ENCODE data around the gene TUBG1.
"Not testable (repeated sequence)": the region's sequence is repeated elsewhere in the genome, so short reads cannot be mapped to it uniquely, and the experiment has no call there.

Gene TUBG1

DNA sequence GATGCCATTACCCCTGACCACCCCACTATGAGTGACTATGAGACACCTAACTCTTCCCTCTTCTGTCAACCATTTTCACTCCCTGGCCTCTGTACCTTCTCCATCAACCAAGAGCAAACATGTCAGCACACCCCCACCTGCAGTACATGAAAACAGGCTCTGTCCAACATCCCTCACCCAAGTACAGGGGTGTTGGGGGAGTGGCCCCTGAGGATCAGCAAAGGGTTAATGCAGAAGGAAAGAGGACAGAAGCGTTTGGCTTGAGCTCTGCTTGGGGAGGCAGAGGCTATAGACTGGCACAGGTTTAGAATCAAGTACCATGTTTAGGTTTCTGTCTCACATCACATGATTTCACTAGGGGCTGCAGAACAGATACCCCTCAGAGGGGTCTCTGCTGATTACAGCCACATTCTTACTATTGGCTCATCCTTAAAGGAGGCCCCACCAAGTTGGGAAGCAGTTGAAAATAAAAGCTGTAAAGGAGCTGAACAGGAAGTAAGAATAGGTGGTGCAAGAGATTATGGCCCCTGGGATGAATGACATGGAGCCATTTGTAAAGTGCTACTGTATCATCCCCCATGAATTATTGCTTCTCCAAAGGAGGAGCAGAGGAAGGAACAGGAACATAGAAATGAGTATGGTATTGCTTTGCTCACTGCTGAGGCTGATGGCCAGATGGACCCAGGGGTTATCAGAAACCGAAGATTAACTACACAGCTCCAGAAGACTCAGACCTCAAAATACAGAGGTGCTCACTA, 29.5 kb upstream of the TUBG1 start:
- DNase-seq: no peak

DNA sequence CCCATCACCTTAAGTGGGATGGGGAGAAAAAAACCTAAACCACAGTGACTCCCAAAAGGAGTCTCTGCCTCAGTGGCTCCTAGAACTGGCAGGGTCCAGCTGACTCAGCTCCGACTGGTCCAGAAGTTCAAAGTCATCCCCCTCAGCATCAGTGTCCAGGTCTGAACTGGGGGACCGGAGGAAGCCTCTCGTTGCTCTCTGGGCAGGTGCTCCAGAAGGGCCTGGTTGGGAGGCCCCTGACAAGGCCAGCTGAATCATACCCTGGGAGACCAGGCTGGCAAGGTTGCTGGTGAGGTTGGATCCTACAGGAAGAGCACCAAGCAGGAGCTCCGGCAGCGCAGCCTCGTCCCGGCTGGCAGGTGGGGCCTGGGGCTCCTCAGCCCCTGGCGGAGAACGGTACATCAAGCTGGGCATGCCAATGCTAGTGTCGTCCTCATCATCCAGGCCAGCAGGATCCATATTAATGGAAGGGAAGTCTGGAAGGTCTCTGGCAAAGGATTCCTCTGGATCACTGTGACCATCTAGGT, 27.7 kb upstream of the TUBG1 start:
- no peak for DNase-seq

DNA sequence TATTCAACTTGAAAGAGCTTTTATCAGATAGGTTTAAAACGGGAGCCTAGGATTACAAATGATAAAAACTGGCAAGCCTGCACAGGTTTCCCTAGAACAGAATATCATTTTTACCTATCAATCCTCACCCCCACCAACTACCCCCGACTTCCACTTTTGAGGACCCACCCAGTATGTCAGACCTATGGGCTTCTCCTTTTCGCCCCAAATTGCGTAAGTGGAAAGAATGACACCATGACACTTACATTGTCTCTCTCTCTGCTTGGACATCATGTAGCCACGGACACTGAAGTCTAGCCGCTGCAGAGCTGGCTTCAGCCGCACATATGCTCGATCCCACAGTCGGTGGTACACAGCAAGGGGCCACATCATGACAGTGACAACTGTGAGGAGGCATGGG, 24.6 kb upstream of the TUBG1 start:
- peak; percentile 76 to 88 (median 78) for DNase-seq

DNA sequence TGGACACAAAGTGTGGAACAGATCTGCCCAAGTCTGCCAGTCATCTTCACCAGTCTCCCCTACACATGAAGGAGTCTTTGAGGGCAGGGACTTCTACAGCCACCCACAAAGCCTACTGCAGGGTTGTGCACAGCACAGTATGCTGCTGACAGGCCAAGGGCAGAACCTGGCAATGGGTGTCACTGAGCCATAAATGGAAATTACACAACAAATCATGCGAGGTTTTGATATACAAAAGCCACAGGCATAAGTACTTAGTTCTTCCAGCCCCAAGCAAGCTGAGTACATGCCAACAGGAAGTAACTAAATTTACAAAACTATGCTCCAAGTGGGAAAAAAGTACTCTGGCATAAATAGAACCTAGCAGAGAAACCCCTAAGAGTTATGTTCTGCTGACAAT, 24.1 kb upstream of the TUBG1 start:
- DNase-seq: peak; percentile 72 to 90 (median 78)

DNA sequence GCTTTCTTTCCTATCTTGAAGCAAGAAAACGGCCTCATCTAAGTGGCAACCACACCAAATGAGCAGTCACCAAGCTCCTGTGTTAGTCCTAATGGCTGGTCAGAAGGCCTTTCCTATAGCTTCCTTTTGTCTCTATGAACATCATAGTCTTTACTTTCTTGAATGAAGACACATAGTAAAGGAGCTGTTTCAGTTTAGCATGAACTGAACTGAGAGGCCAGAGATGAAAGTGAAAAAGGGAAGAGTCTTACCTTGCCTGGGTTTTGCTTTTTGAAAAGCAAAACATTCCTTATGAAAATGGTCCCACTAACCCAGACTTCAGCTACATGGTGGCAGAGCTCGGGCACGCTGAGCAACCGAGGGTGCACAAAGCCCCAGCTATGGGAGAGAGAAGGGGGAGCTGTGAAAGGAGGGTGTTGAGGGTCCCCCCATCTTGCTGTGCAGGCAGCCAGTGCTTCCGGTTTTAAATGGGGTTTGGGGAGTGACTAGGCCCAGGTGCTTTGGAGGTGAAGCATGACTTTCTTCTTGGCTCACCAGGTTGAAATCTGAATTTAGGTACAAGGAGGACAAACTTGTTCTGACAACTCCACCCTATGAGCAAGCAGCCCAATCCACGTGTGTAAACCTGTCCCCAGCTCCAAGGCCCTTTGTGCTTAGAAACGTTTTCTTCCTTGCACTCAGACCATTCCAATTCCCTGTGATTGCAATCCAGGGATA, 22.8 kb upstream of the TUBG1 start:
- no peak for DNase-seq

DNA sequence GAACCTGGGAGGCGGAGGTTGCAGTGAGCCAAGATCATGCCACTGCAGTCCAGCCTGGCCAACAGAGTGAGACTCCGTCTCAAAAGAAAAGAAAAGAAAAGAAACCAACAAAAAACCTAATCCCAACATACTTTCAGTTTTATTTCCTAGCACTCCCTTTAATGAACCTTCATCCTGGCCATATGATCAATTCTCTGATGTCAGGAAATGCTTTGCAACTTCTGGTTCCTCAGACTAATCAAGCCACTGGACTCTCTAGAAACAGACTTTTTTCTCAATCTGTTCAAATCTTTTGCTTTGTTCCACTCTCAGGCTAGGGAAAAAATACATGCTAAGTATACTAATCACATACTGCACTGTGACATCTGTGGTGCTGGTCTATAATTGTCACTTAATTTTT, 18.6 kb upstream of the TUBG1 start:
- no peak for DNase-seq

DNA sequence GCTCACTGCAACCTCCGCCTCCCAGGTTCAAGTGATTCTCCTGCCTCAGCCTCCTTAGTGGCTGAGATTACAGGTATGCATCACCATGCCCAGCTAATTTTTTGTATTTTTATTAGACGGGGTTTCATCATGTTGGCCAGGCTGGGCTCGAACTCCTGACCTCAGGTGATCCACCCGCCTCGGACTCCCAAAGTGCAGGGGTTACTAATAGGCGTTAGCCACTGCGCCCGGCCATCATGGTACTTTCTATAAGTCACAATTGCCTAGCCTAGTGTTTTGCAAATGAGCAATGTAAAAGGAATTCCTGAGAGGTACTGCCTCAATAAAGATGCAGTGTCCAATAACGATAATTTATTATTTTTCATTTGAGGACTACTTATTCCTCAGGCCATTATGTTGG, 18.1 kb upstream of the TUBG1 start:
- DNase-seq: no peak

DNA sequence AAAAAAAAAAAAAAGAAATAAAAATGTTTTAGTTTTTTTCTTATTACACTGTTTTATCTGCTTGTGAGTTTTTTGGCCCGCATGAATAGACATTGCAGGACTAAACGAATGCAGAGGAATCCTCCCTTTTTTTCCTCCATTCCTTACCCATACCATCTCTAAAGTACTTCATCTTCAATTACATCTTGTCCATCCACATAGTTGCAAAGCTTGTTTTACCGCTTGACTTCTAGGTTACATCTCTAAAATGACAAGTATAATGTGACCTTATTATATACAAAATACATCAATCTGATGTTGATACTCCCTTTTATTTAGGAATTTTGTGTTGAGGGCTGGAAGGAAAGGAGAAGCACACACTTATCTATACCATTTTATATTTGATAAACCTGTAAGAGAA, 13.1 kb upstream of the TUBG1 start:
- no peak for DNase-seq

DNA sequence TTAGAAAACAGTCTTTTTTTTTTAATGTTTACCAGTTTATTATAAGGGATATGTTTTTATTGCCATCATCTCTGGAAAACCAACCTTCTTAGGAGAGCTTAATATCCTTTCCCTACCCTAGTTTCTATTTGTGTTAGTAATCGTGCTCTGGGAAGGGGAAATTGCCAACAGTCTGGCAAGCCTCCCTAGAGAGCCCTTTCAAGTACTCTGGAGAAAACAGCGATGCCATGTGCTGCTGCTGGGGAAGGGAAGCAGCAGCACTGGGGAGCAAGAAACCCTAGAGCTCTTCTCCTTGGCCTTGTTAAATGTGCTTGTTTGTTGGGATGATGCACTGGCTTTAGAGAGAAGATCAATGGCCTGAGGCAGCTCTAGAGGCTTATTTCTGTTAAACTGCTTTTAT, 10.6 kb upstream of the TUBG1 start:
- no peak for DNase-seq

DNA sequence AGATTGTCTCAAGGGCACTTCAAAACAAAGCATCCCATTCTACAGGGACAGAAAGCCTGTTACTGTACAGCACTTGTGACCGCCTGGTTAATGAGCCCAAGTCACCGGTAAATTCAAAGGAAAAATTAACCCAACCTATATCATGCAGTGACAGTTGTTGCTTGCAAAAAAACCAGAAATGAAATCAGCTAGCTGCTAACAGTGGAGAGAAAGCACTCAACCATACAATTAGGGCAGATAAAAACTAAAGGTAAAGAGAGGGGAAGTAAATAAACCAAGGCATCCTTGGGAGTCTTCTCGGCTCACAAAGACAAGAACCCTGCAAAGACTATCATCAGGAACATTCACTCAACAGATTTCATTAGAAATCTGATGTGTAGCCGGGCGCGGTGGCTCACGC, 6.2 kb upstream of the TUBG1 start:
- no peak for DNase-seq

DNA sequence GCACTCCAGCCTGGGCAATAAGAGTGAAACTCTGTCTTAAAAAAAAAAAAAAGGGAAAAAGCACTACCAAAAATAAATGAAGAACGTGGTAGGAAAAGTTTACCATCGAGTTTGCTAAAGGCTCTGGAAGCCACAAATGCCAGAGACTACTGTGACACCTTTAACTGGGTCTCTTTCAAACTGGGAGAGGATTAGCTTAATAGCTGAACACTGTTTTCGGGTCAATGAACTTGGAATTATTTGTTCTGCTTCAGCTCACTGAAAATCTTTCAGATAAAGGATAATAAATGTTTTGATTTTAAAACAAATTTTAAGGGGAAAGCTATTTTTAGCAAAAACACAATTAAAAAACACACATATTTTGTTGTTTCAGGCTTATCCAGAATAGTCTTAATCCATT, 1.7 kb upstream of the TUBG1 start:
- no peak for DNase-seq

DNA sequence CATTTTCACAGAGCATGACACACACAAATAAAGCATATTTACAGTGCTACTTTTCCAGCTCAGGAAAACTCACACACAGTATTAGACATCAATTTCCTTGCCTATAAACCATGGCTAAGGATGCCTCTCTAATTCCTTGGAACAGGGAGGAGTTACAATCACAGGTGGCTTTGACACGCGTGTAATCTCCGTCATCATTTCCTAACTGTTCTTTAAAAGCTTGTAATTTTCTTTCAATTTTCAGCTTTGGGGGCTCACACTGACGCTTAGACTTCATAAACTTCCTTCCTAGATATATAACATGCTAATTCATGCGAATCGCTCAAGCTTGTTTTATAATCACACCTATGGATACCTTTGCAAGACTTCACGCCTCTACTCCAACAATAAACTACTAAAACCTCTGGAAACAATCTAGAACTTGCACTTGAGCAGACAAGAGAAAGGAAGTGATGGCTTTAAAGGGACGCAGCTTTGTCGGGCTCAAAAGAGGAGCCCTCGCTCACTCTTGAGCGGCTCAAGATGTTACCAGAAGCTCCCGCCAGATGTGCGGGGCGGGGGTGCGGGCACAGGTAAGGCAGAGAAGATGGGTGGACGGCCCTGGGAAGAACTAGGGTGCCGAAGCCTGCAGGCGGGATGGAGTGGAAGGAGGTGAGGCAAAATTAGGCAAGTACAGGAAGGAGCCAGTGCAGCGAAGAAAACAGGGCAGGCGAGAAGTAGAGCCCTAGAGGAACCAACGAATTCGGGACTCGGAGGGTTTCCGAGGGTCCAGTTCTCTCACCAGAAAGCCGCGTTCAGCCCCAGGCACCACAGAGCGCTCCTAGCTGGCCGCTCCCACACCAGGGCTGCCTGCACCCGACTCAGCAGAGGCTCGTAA, 940 bp upstream of the TUBG1 start:
- peak; percentile 5 to 46 (median 33) for DNase-seq

DNA sequence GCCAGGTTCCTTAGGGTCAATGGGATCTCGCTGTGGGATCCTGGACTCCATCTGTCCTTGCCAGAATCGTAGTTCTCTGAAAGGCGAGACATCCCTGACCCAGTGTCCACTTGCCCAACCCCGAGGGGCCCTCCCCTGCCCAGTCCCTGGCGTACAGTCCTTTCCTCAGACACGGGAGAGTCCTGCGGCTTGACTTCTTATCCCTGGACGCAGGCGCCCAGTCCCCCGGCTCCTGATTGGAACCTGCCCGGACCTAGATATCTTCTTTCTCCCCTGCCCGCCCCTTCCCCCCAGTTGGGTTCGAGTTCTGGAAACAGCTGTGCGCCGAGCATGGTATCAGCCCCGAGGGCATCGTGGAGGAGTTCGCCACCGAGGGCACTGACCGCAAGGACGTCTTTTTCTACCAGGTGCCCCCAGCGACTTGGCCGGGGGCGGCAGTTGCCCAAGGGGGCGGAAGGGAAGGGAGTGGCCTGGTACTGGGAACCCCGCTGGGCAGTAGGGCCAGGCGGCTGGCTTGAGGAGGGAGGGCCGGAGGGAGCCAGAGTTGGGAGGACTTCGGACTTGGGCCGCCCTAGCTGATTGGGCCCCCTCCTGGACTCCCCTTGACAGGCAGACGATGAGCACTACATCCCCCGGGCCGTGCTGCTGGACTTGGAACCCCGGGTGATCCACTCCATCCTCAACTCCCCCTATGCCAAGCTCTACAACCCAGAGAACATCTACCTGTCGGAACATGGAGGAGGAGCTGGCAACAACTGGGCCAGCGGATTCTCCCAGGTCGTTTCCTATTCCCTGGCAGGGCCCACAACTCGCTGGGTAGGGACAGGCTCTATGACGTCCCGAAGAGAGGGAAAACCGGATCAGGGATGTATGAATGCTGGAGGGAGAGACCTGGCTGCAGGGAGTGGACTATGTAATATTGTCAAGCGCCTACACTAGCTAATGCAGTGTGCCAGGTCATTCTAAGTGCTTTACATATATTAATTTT, 625 bp downstream of the TUBG1 start:
- DNase-seq: peak in 2 of 4 experiments; percentile 19 to 47

DNA sequence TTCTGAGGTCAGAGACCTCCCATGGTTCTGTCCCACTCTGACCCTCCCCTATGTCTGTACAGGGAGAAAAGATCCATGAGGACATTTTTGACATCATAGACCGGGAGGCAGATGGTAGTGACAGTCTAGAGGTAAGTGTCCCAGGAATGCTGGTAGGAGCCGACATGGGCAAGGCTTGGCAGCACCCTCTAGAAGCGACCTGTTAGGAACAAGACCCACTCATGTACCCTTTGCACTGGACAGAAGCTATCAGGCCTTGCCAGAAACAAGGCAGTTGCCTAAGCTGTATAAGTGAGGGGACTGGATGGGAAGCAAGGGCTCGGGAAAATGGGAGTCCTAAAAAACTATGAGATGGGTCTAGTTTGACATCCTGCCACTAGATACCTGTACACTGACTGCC, 2.5 kb downstream of the TUBG1 start:
- DNase-seq: no peak

DNA sequence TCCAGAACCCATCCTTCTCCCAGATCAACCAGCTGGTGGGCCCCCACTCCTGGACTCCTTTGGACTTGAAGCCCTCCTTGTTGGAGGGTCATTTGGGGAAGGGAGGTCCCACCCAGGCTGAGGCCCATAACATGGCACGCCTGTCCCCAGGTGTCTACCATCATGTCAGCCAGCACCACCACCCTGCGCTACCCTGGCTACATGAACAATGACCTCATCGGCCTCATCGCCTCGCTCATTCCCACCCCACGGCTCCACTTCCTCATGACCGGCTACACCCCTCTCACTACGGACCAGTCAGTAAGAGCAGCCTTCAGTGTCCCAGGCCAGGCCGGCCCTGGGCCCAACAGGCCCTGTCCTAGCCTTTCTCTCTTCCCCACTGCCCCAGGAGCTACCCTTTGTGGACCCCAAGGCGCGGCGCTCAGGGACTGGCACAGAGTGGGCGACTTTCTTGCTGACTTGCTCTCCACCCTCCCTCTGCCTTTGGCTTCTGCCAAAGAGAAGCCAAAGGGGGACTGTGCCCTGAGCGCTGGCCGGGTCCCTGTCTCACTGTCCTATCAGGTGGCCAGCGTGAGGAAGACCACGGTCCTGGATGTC, 4.3 kb downstream of the TUBG1 start:
- no peak for DNase-seq

DNA sequence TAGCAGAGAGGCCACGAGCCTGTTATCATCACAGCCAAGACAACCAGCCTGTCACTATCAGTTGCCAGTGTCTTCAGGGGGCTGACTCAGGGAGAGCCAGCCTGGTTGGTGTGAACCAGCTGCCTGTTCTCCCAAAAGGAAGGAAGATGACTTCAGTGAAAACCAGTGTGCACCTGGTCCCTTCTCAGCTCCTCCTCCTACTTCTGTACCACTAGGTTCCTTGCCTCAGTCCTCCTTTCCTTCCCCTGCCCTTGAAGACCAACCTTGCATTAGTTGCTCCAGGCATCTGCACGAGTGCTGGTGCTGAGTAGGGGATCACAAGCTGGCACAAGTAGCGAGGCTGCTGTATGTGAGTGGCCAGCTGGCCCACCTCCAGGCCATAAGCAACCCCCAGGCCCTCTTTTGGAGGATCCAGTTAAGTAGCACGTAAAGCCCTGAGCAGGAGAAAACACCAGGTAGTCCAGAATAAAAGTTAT, 8.5 kb downstream of the TUBG1 start:
- no peak for DNase-seq

DNA sequence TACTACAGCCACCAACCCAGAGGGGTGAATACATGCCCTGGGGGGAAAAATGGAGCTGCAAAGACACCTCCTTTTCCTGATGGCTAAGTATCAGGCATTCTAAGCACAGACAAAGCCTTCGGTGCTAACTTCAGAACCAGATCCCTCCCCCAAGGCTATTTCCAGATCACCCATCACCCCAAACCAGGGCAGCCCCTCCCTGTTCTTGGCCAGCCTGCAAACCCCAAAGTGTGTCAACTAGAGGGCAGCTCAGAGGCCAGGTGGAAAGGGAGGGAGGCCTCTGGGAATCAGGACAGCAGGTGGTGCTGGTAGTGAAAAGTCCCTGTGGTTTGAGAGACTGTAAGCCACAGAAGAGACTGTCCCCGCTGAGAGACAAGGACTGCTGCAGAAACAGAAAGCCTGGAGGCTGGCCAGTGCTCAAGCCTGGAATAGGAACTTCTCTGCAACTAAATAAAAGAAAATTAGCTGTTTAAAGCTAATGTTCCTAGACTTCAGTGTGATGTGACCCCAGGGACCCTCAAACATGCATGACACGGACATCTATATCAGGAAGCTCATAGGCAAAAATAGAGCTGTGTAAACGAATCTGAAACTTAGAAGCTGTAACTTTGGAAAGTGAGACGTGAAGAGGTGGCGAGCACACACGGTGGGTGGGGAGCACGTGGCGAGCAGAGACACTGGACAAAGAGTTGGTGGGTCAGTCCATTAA, 9.1 kb downstream of the TUBG1 start:
- DNase-seq: no peak

DNA sequence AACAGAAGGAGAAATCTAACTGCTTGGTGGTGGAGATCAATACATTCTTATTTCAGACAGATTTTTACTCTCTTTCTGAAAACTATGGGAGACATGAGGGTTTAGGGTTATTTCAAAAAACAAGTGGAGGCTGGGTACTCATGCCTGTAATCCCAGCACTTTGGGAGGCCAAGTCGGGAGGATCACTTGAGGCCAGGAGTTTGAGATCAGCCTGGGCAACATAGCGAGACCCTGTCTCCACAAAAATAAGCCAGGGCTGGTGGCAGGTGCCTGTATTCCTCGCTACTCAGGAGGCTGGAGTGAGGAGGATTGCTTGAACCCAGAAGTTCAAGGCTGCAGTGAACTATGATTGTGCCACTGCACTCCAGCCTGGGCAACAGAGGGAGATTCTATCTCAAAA, 12.5 kb downstream of the TUBG1 start:
- DNase-seq: not testable (repeated sequence)

DNA sequence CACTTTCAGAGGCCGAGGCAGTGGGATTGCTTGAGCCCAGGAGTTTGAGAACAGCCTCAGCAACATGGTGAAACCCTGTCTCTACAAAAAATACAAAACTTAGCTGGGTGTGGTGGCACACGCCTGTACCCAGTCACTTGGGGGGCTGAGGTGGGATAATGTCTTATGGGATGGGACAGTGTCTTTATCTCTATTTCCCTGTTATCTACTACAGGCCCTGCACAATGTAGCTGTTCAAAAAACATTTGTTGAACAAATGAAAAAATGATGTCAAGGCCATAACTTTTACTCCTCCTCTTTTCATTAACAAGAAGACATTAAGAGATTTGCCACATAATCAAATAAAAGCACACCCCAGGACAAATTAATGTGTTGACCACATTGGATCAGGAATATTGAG, 13.8 kb downstream of the TUBG1 start:
- no peak for DNase-seq

DNA sequence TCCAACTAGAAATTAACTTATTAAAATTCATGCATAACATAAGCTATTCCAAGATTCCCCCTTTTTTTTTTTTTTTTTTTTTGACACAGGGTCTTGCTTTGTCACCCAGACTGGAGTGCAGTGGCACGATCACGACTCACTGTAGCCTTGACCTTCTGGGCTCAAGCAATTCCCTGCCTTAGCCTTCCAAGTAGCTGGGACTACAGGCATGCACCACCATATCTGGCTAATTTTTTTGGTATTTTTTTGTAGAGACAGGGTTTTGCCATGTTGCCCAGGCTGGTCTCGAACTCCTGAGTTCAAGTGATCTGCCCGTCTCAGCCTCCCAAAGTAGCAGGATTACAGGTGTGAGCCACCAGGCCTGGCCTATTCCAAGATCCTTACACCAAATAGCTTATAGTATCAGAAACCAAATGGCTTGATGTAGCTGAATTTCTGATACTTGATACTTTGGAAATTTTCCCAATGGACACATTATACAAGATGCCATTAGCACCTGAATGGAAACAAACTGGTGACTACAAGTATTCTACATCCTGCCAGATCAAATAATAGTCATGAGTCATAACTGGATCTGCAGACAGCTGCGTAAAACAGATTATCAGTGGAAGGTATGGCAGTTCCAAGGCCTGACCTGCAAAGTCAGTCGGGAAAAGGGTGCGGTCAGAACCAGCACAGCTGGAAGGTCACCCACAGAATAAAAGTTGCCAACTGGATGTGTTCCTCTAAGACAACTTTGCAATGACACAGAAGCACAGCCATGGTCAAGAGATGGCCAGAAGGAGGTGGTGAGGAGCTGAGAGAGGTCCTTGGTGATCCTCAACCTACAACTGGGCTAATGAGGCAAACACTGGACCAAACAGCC, 14.5 kb downstream of the TUBG1 start:
- no peak for DNase-seq
